HL-60/S4 treated with retinoic acid at 250 ng/mL for 4 days and 3 days (cell line): ENCODE measurements around the gene SIGLEC5.

Experiments used
- in situ Hi-C: fragments of 300-500 bp; cut with MboI; formaldehyde crosslinking; loops from 2 replicates; pipeline ENCODE4 v1.7.0; 2022; ENCODE audit warnings: low sequenced_read_pairs

The SIGLEC5 gene

GRCh38 chr19:51628153-51628939 is 1.9 kb downstream of the SIGLEC5 start:
- in situ Hi-C loops = no loop called here

- in situ Hi-C loops = no loop called here
Measured at GRCh38 chr19:51627491-51628138, 2.6 kb downstream of the SIGLEC5 start.

DNA sequence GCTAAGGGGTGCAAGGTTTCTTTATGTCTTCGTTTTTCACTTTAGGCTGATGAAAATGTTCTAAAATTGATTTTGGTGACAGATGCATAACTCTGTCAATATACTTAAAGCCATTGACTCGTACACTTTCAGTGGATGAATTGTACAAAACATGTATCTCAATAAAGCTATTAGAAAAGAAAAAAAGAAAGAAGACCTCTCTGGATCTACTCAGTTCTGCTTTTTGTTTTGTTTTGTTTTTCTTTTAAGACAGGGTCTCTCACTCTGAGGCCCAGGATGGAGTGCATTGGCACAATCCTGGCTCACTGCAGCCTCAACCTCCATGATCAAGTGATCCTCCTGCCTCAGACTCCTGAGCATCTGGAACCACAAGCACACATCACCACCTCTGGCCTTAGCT is 3.5 kb downstream of the SIGLEC5 start:
- in situ Hi-C loops = no loop called here

DNA sequence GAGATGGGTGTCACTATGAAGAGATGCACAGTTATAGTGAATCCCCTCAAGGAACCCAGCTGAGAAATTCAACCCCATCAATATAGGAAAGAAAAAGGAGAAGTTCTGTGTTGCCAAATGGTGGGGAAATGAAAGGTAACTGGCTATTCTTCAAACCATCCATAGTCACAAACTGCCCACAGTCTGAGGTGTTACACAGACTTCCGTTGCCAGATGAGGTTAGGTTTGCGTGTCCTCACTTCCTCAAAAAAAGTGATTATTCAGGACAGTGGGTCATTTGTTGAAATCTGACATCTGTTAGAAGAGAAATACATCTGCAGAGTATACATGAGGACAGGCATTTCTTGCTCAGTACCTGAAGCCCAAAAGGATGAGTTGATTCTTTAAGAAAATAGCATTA is 9.0 kb downstream of the SIGLEC5 start:
- in situ Hi-C loops = no loop called here

DNA sequence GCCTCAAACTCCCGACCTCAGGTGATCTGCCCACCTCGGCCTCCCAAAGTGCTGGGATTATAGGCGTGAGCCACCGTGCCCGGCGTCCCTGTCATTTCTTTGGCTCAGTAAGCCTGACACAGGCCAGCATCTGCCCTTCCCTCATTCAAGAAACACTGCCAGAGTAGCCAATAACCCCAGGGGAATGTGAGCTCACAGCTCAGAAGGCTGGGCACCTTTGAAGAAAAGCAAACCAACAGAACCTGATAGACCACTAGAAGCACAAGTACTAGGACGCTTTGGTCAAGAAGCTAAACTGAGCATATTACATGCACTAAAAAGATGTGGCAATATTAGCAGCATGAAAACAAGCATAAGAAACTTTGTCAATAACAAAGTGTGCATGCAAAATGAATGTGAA is 14.2 kb downstream of the SIGLEC5 start:
- in situ Hi-C loops = no loop called here

DNA sequence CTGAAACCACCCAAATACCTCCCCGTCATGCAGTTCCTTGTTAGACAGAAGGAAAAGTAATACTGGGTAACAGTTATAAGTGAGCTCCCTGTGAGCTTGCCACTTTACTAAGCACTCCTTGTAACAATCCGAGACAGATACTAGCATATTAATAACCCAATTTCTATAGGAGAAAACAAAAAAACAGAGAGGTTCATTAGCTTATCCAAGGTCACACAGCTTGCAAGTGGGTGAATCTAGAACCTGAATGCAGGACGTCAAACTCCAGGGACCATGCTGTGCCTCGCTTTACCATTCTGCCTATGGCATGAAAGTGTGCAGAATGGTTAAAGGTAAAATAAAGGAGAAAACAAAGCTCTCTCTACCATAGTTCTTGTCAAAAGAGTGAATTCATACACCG is 15.4 kb downstream of the SIGLEC5 start:
- in situ Hi-C loops = no loop called here

GRCh38 chr19:51610576-51610975 is 19.6 kb downstream of the SIGLEC5 start:
- in situ Hi-C loops = no loop called here

DNA sequence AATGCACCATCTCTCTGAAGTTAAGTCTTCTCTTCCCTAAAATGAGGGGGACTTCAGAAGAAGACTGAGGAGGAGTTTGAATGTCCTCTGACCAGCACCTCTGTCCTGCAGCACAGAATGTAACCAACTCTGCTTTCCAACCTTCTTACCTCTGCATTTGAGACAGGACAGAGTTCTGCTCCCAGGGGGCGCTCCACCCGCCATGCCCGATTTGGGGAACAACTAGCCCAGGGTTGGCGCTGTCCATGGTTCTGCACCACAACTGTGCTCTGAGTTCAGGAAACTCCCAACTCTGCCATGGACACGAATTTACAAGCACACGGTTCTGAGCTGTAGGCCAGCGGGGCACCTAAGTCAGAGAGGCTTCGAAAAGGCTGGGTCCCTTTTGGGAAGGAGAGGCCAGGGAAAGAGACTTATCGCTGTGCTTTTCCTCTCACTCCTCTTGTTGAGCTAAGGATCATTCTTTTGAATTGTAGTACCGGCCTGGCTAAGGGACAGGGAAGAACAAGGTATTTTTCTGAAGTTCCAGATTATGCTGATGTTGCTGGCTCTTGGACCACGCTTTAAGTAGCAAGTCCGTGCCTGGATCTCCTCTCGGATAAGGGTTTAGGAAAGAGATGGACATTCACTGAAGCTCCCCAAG is 22.2 kb downstream of the SIGLEC5 start:
- in situ Hi-C loops = no loop called here

DNA sequence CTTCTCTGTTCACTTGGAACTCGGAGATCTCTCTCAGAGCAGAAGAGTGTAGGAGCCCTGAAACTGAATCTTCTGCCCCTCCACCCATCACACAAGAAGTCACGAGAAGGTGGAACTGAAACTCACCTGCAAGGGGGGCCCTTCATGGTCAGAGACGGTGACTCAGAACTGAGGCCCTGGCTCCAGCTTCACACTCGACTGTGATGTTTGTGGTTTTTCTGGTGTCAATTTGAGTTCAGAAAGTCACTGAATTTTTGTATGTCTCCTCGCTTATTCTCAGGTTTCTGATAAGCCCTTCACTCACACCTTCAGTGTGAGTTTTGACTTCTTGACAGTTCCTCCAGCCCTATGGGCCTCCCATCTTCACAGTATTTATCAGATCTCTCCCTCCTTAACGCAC is 23.1 kb downstream of the SIGLEC5 start:
- in situ Hi-C loops = no loop called here

DNA sequence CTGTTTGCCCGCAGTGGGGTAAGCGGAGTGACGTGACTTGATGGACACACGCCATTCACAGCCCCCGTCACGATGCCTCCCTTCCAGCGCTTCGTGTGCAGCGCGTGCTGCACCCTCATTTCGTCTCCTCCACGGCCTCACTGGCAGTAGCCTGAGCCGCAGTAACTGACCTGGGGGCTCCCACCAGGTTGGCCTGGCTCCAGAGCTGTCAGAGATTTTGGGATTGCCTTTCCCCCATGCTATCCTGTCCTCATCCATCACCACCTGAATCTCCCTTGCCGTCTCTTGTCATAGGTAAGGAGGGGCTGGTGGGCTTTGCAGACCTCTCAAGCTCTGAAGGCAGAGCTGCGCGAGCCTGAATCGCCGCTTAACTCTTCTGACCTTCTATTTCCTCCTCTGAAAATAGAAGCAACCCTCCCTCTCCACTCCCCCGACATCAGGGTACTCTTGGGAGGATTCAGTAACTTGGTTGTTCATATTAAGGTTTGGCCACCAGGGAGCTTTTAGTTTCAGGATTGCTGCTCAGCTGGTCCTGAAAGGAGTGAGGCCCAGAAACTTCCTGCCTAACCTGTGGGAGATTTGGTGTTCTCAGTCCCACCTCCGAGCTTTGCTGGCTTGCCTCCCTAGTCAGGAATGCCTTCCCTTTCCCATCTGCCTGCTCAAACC is 27.9 kb downstream of the SIGLEC5 start:
- in situ Hi-C loops = no loop called here

DNA sequence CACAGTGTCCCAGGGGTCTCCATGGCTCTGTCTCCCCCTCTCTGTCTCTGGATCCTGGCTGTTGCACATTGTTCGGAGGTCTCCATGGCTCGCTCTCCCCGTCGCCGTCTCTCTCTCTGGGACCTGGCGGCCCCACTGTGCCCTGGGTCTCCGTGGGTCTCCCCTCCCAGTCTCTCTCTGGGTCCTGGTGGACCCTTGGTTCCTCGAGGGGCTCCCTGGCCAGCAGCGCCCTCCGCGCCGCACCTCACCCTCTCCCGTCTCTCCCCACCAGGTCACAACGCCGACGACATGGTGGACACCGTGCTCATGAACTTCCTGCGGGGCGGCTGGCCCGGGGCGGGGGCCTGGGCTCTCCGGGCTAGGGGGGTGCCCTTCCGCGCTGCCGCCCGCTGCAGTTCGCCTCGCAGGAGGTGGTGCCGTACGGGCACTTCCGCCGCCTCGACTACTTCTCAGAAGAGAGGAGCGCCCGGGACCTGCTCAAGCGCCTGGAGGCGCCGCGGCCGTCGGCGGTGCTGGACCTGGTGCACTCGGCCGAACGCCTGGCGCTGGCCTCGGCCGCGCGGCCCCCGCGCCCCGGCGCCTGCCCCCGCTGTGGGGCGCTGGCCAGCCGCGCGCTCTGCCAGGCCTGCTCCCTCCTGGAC is 29.1 kb downstream of the SIGLEC5 start:
- in situ Hi-C loops = no loop called here

- in situ Hi-C loops = no loop called here
Measured at GRCh38 chr19:51599084-51599483, 31.1 kb downstream of the SIGLEC5 start.

- in situ Hi-C loops = no loop called here
Measured at GRCh38 chr19:51598159-51598915, 31.9 kb downstream of the SIGLEC5 start.

DNA sequence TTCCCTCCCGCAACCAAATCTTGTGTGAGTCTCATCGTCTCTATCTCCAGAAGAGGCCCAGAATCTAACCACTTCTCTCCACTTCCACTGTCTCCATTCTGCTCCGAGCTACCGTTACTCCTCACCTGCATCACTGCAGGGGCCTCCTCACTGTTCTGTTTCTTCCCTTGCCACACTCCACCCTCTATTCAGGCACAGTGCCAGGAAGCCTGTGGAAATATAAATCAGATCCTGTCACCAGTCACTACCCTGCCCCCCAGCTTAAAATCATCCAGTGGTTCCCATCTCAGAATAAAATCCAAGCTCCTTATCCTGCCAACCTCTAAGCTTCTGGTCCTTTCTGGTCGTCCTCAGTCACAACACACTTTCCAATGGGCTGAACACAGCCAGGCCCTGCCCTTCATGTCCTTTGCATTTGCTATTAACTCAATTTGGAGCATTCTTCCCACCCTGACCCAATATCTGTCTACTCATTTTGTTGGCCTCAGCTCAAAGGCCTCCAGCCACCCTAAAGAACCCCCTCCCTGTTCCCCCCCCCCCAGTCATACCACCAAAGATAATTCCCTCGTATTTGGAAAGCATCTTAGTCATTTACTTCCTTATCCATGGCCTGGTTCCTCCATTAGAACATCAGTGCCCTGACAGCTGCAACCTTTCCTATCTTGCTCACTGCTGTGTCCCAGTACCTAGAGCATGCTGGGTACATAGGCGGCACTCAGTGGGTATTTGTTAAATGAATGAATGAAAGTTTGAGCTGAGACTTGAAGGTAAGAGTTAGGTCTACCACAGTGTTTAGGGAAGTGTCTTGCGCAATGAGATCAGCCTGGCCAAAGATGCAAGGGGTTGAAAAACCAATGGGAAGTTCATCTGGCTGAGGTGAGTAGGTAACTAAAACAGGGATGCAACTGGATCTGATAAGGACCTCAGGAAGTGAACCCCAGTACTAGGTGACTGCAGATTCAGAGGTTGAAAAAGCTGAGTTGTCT is 34.7 kb downstream of the SIGLEC5 start:
- in situ Hi-C loops = no loop called here

DNA sequence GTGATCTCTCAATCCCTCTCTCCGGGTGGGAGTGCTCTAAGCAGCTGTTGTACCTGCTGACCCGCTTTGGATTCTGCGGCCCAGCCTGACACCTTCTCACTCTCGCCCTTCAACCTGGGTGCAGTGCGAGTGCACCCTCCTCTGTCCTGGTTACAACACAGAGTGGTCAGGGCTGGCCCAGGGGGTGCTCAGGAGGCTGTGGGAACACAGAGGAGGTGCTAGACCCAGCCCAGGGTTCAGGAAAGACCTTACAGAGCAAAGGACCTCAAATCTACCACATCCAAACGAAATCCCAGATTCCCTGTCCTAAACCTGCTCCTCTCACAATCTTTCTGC is 35.5 kb downstream of the SIGLEC5 start:
- in situ Hi-C loops = no loop called here

GRCh38 chr19:51593969-51594773 is 36.0 kb downstream of the SIGLEC5 start:
- in situ Hi-C loops = no loop called here

- in situ Hi-C loops = no loop called here
Measured at GRCh38 chr19:51593138-51593890, 36.9 kb downstream of the SIGLEC5 start.

GRCh38 chr19:51592521-51592920 is 37.7 kb downstream of the SIGLEC5 start:
- in situ Hi-C loops = no loop called here
